Stomach (tissue), 9 donors: Measurements from ENCODE around the gene IPMK. TPM values are rescaled to one million over a fixed set of nuclear protein-coding genes. Genes with fewer than 3 reads are reported as not detected.
A peak's percentile ranks its signal among the peaks of the same experiment; 100 is the strongest.

ENCODE experiments used
- DNase-seq, 2 donors: peaks; one replicate each; pipeline versions ENCODE4 v3.0.0 to v3.0.0-alpha.2; 2013 to 2019
- H3K27ac ChIP-seq, 5 donors: fragments of 200-600 bp in 4 of 5; sonication (generic) in 4 of 5; one replicate each; pipeline ENCODE4 v1.5.1; 2013 to 2019; ENCODE audit warnings: mild to moderate bottlenecking in 1 of 5, moderate library complexity in 1 of 5
- H3K27me3 ChIP-seq, 3 donors: fragments of 200-600 bp; sonication (generic); one replicate each; pipeline ENCODE4 v1.5.1; 2017 to 2019; ENCODE audit warnings: mixed run types in 1 of 3
- H3K36me3 ChIP-seq, 4 donors: fragments of 200-600 bp; sonication (generic); 1 replicate in 3 of 4; 2 replicates in 1 of 4; pipeline ENCODE4 v1.5.1; 2016 to 2019
- H3K4me1 ChIP-seq, 4 donors: fragments of 200-600 bp; sonication (generic); one replicate each; pipeline ENCODE4 v1.5.1; 2016 to 2019
- H3K4me3 ChIP-seq, 4 donors: fragments of 200-600 bp; sonication (generic) in 3 of 4; one replicate each; pipeline ENCODE4 v1.5.1; 2016 to 2019; ENCODE audit warnings: mild to moderate bottlenecking in 1 of 4
- H3K9me3 ChIP-seq, 4 donors: fragments of 200-600 bp; sonication (generic); one replicate each; pipeline ENCODE4 v1.5.1; 2016 to 2019
- EP300 ChIP-seq: sonication (generic); formaldehyde crosslinking; IDR thresholded peaks from one replicate; pipeline ENCODE4 v1.6.1; 2017; ENCODE audit warnings: antibody characterized with exemption
- POLR2A ChIP-seq, 4 donors: fragments of 450-650 bp; IDR thresholded peaks; one replicate each; pipeline ENCODE4 v1.6.1; 2016; ENCODE audit warnings: antibody characterized with exemption in 4 of 4, control low read depth in 2 of 4, mild to moderate bottlenecking in 1 of 4, moderate library complexity in 1 of 4
- POLR2AphosphoS5 ChIP-seq, 3 donors: sonication (generic); formaldehyde crosslinking; IDR thresholded peaks; one replicate each; pipeline ENCODE4 v1.6.1; 2016; ENCODE audit warnings: antibody characterized with exemption in 3 of 3
- WGBS, 5 donors: extraction: QIAGEN DNeasy Blood & Tissue Kit in 3 of 5; methylation state at CpG; one replicate each; pipeline versions ENCODE4 v1.1.5 to v1.1.7; 2013 to 2018; 5-methylcytosine and 5-hydroxymethylcytosine counted together
- intact Hi-C: fragments of 100-400 bp; cut with DNase I; formaldehyde crosslinking; loops from one replicate; pipeline ENCODE4 v1.15.1; 2023; ENCODE audit warnings: low total_unique reads
- polyA plus RNA-seq, 3 donors: library from polyadenylated mRNA; stranded (reverse); fragments of 200-250 nt; gene quantifications; one replicate each; pipeline ENCODE4 v1.2.3, GENCODE V29; 2013
- total RNA-seq, 5 donors: library from RNA; depleted of rRNA; stranded (reverse); fragments of >200 nt; gene quantifications; one replicate each; pipeline versions ENCODE4 v1.1.0 to v1.2.3, GENCODE V29; 2014 to 2016
- TF ChIP-seq, protein P1 (sequence below), 7 experiments: fragments of 450-650 bp in 4 of 7; fragments of 200-600 bp in 3 of 7; sonication (generic) in 3 of 7; IDR thresholded peaks; one replicate each; pipeline ENCODE4 v1.5.1; 2016 to 2019; ENCODE audit warnings: antibody characterized with exemption in 7 of 7, control low read depth in 2 of 7, mild to moderate bottlenecking in 1 of 7
- donor health status: healthy with polysubstance abuse.
- donor health status: Bipolar disorder and iron deficiency.
- donor health status: healthy.

The IPMK gene
- total and polyA plus RNA-seq, 8 donors, result 1.8 to 15.6 (median 4.1) TPM; not detected in 1

- Histone ChIP-seq H3K4me3 (no peak overlapping the region), H3K36me3 (peaks cover 0 to 9% (median 5%) of the 10 kb centered on the region in 4 donors), H3K4me1 (no peaks in the 10 kb centered on the region), H3K9me3 (no peaks in the 10 kb centered on the region), H3K27ac (peak overlapping the region in 1 of 5 donors; percentile 30), H3K27me3 (no peaks in the 10 kb centered on the region)
- DNase-seq, result no peak
- 54 to 88% (median 75%) methylated on average over 2 of the region's 2 CpGs for WGBS, 5 donors
- TF ChIP-seq EP300, result no peak
- no peak for TF ChIP-seq POLR2AphosphoS5 (IDR thresholded peaks at IDR 0.05)
- intact Hi-C loops, result no loop called here
Observed at GRCh38 chr10:58201704-58202103, 66.0 kb downstream of the IPMK start.

GRCh38 chr10:58189269-58189668, 78.4 kb downstream of the IPMK start:
- TF ChIP-seq EP300, result no peak
- peak in 1 of 2 donors; percentile 16 for DNase-seq
- 8 to 20% (median 19%) methylated on average over 3 of the region's 3 CpGs for WGBS, 5 donors
- Histone ChIP-seq H3K9me3 (no peaks in the 10 kb centered on the region), H3K4me3 (no peak overlapping the region), H3K27ac (no peak overlapping the region), H3K4me1 (peaks cover 0 to 19% (median 6%) of the 10 kb centered on the region in 4 donors), H3K27me3 (no peaks in the 10 kb centered on the region), H3K36me3 (no peaks in the 10 kb centered on the region)
- intact Hi-C loops, result no loop called here

DNA sequence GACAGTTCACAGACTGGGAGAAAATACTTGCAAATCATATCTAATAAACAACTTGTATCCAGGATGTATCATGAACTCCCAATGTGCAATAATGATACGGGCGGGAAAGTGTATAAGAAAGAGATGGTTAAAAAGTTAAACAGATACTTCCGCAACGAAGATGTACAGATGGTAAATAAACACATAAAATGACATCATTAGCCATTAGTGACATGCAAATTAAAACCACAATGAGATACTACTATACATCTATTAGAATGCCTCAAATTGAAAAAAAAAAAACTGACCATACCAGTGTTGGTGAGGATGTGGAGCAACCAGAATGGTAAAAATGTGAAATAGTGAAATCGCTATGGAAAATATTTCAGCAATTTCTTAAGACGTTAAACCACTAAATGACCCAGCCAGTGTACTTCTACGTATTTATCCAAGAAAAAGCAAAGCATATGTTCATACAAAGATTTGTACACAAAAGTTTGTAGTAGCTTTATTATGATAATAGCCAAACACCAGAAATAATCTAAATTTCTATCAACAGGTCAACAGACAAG, 83.5 kb downstream of the IPMK start:
- H3K27me3 ChIP-seq, result no peaks in the 10 kb centered on the region
- peaks cover 0 to 15% (median 7%) of the 10 kb centered on the region in 4 donors for H3K4me1 ChIP-seq
- 74 to 93% (median 92%) methylated on average over 7 of the region's 7 CpGs for WGBS, 5 donors
- no peak for DNase-seq
- H3K27ac ChIP-seq, result no peak overlapping the region
- no peaks in the 10 kb centered on the region for H3K9me3 ChIP-seq
- TF ChIP-seq, protein P1, sequence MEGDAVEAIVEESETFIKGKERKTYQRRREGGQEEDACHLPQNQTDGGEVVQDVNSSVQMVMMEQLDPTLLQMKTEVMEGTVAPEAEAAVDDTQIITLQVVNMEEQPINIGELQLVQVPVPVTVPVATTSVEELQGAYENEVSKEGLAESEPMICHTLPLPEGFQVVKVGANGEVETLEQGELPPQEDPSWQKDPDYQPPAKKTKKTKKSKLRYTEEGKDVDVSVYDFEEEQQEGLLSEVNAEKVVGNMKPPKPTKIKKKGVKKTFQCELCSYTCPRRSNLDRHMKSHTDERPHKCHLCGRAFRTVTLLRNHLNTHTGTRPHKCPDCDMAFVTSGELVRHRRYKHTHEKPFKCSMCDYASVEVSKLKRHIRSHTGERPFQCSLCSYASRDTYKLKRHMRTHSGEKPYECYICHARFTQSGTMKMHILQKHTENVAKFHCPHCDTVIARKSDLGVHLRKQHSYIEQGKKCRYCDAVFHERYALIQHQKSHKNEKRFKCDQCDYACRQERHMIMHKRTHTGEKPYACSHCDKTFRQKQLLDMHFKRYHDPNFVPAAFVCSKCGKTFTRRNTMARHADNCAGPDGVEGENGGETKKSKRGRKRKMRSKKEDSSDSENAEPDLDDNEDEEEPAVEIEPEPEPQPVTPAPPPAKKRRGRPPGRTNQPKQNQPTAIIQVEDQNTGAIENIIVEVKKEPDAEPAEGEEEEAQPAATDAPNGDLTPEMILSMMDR (IDR thresholded peaks at IDR 0.05), result no peak
- TF ChIP-seq POLR2AphosphoS5 (IDR thresholded peaks at IDR 0.05) (no peak), POLR2A (IDR thresholded peaks at IDR 0.05) (no peak), EP300 (no peak)
- H3K4me3 ChIP-seq, result no peak overlapping the region
- no peaks in the 10 kb centered on the region for H3K36me3 ChIP-seq
- intact Hi-C loops, result no loop called here

DNA sequence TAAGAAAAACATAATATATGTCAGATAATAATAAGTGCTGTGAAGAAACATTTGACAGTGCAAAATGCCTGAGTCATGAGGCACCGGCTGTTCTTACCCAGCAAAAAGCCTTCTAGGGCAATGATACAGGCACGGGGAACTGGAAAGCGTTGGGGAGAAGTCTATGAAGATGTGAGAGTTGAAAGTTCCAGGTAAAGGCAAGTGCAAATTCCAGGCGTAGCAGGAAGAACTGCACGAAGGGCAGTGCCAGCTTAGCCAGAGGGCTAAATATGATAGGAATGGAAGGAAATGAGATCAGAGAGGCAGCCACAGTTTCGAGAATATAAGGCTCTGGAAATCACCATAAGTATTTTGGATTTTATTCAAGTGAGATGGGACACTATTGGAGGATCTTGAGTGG, 87.0 kb downstream of the IPMK start:
- intact Hi-C loops, result no loop called here
- Histone ChIP-seq H3K27ac (no peak overlapping the region), H3K27me3 (no peaks in the 10 kb centered on the region), H3K4me3 (no peak overlapping the region), H3K4me1 (peaks cover 0 to 11% (median 5%) of the 10 kb centered on the region in 4 donors), H3K9me3 (no peaks in the 10 kb centered on the region), H3K36me3 (no peaks in the 10 kb centered on the region)
- DNase-seq, result no peak
- WGBS, 5 donors, result 62 to 81% (median 74%) methylated on average over 6 of the region's 6 CpGs
- TF ChIP-seq POLR2AphosphoS5 (IDR thresholded peaks at IDR 0.05), result no peak
- TF ChIP-seq EP300, result no peak

DNA sequence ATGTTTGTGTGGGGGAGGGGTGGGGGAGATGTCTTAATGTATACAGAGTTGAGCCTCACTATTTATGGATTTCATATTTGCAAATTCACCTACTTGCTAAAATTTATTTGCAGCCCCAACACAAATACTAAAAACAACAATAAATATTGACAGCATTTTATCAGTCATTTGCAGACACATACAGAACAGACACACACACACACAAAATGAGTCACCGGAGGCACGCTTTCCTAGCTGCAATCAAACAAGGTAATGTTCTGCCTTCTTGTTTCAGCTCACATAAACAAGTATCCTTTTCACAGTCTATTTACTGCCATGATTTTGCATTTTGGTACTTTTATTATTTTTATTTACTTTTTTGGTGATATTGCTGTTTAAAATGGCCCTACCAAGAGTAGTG, 88.5 kb downstream of the IPMK start:
- Histone ChIP-seq H3K36me3 (no peaks in the 10 kb centered on the region), H3K27me3 (no peaks in the 10 kb centered on the region), H3K4me1 (peaks cover 0 to 11% (median 5%) of the 10 kb centered on the region in 4 donors), H3K4me3 (no peak overlapping the region), H3K9me3 (no peaks in the 10 kb centered on the region), H3K27ac (peak overlapping the region in 1 of 5 donors; percentile 32)
- intact Hi-C loops, result loop anchor here (5.0 kb wide), 1 partner anchor 113 kb away; no protein-coding TSS in a partner anchor
- 68 to 84% (median 73%) methylated on average over 2 of the region's 2 CpGs for WGBS, 5 donors
- TF ChIP-seq, protein P1 (IDR thresholded peaks at IDR 0.05), result no peak
- TF ChIP-seq EP300, result no peak
- no peak for TF ChIP-seq POLR2A (IDR thresholded peaks at IDR 0.05)
- TF ChIP-seq POLR2AphosphoS5 (IDR thresholded peaks at IDR 0.05), result no peak
- no peak for DNase-seq

GRCh38 chr10:58178811-58179210, 88.9 kb downstream of the IPMK start:
- Histone ChIP-seq H3K27me3 (no peaks in the 10 kb centered on the region), H3K4me3 (no peak overlapping the region), H3K36me3 (no peaks in the 10 kb centered on the region), H3K4me1 (peaks cover 0 to 11% (median 5%) of the 10 kb centered on the region in 4 donors), H3K9me3 (no peaks in the 10 kb centered on the region), H3K27ac (peak overlapping the region in 2 of 5 donors; percentile 22 to 31)
- DNase-seq, result peak in 1 of 2 donors; percentile 32
- TF ChIP-seq EP300, result no peak
- TF ChIP-seq POLR2AphosphoS5 (IDR thresholded peaks at IDR 0.05), result no peak
- TF ChIP-seq, protein P1 (IDR thresholded peaks at IDR 0.05), result no peak
- no peak for TF ChIP-seq POLR2A (IDR thresholded peaks at IDR 0.05)
- intact Hi-C loops, result loop anchor here (5.0 kb wide), 1 partner anchor 113 kb away; no protein-coding TSS in a partner anchor
- WGBS, 5 donors, result 0 to 71% (median 38%) methylated on average over 1 of the region's 1 CpG
